K562 (cell line): ENCODE results near the gene BRWD1. TPM values are rescaled to one million over a fixed set of nuclear protein-coding genes. Genes with fewer than 3 reads are reported as not detected.

ENCODE experiments used
- CC2D1A ChIP-seq: fragments of 450-650 bp; IDR thresholded peaks from 2 replicates; pipeline ENCODE4 v1.6.1; 2017; ENCODE audit warnings: mild to moderate bottlenecking
- KAT8 ChIP-seq: fragments of 450-650 bp; IDR thresholded peaks from 2 replicates; pipeline ENCODE4 v1.6.1; 2016; ENCODE audit warnings: low read depth, mild to moderate bottlenecking
- MEF2A ChIP-seq: IDR thresholded peaks from 2 replicates; pipeline ENCODE4 v1.6.1; 2011; ENCODE audit warnings: low read depth, mild to moderate bottlenecking, low read length, moderate library complexity; ENCODE audit not compliant: control insufficient read depth
- MTA2 ChIP-seq: fragments of 450-650 bp; IDR thresholded peaks from 2 replicates; pipeline ENCODE4 v1.6.1; 2016; ENCODE audit warnings: low read depth
- NONO ChIP-seq, 2 experiments: fragments of 200-400 bp in 1 of 2; fragments of 450-650 bp in 1 of 2; formaldehyde crosslinking in 1 of 2; IDR thresholded peaks; 2 replicates each; pipeline ENCODE4 v1.6.1; 2017; ENCODE audit warnings: low read depth in 2 of 2, mild to moderate bottlenecking in 2 of 2, moderate library complexity in 2 of 2, low read length in 1 of 2
- POLR2G ChIP-seq: fragments of 200-400 bp; formaldehyde crosslinking; IDR thresholded peaks from 2 replicates; pipeline ENCODE4 v1.6.1; 2017; ENCODE audit warnings: low read depth, mild to moderate bottlenecking, antibody characterized with exemption, low read length, moderate library complexity
- SMC3 ChIP-seq: conservative IDR thresholded peaks from 2 replicates; pipeline ENCODE4 v1.6.1; 2011; ENCODE audit warnings: low read depth, low read length, improper control_type of control experiment; ENCODE audit not compliant: insufficient read depth
- ZNF589 ChIP-seq: fragments of 200-800 bp; sonication (Bioruptor generic); IDR thresholded peaks from 2 replicates; pipeline ENCODE4 v1.6.1; 2016; ENCODE audit warnings: low read depth, missing genetic modification characterization, missing compliant biosample characterization
- ZNF780A ChIP-seq: fragments of 250-450 bp; sonication (Bioruptor Pico); IDR thresholded peaks from 2 replicates; pipeline ENCODE4 v1.5.0; 2021; ENCODE audit warnings: mild to moderate bottlenecking
- polyA plus RNA-seq, 8 experiments: library from polyadenylated mRNA; depleted of rRNA in 4 of 8; stranded (reverse) in 5 of 8; unstranded in 3 of 8; fragments of >200 nt; fragmentation: Nextera tagmentation in 2 of 8; fragmentation: Illumina TruSeq in 1 of 8; extraction: Ambion mirVana in 2 of 8; extraction: Trizol in 1 of 8; gene quantifications; 2 replicates each; pipeline versions ENCODE4 v1.2.1 to v1.2.3, GENCODE V29; 2011 to 2014; ENCODE audit warnings: inconsistent platforms in 1 of 8, missing spikeins in 1 of 8
- total RNA-seq, 7 experiments: library from RNA; depleted of rRNA in 6 of 7; stranded (reverse); fragments of >200 nt in 6 of 7; fragmentation: Illumina TruSeq in 2 of 7; extraction: Trizol in 2 of 7; gene quantifications; 2 replicates each; pipeline versions ENCODE4 v1.2.1 to v1.2.3, GENCODE V29; 2011 to 2021; ENCODE audit warnings: low replicate concordance in 1 of 7
- TF ChIP-seq, protein P1 (sequence below): fragments of 450-650 bp; formaldehyde crosslinking; IDR thresholded peaks from 2 replicates; pipeline ENCODE4 v1.4.0; 2020; ENCODE audit warnings: mild to moderate bottlenecking, moderate library complexity
- TF ChIP-seq, protein P2 (sequence below): fragments of 450-650 bp; IDR thresholded peaks from 2 replicates; pipeline ENCODE4 v1.6.1; 2014; ENCODE audit warnings: low read depth, mild to moderate bottlenecking, moderate library complexity, borderline replicate concordance
- TF ChIP-seq, protein P3 (sequence below): sonication (generic); formaldehyde crosslinking; IDR thresholded peaks from 2 replicates; pipeline ENCODE4 v1.8.1; 2023; ENCODE audit warnings: mild to moderate bottlenecking, missing genetic modification reagents
- TF ChIP-seq, protein P4 (sequence below): fragments of 250-450 bp; sonication (Bioruptor Pico); IDR thresholded peaks from 2 replicates; pipeline ENCODE4 v1.4.0; 2020; ENCODE audit warnings: mild to moderate bottlenecking, moderate library complexity

BRWD1 gene
- total and polyA plus RNA-seq, 9 of the 15 experiments (the other 6 are each of a cell fraction or from before 2014, with no cell fraction given), result 10.1 to 60.2 (median 34.1) TPM

DNA sequence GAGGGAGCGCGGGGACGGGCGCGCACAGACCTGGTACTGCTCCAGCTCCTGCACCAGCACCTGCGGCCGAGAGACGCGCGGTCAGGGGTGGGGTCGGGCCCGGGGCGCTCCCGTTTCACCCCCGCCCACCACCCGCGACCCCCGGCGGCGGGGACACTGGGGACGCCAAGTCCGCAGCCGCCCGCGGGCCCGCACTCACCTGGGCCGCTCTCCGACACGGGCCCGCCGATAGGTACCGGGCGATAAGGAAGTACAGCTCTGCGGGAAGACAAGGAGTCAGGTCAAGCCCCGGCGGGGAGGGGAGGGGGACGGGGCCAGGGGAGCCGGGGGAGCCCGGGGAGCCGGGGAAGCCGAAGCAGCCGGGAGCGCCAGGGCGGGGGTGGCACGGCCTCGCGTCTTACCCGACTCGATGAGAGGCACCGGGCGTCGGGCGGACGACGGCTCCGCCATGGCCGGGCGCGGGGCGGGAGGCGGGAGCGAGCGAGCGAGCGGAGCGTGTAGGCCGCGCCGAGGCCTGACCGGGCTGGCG is 326 bp downstream of the BRWD1 start (continued):
- TF ChIP-seq, protein P1, sequence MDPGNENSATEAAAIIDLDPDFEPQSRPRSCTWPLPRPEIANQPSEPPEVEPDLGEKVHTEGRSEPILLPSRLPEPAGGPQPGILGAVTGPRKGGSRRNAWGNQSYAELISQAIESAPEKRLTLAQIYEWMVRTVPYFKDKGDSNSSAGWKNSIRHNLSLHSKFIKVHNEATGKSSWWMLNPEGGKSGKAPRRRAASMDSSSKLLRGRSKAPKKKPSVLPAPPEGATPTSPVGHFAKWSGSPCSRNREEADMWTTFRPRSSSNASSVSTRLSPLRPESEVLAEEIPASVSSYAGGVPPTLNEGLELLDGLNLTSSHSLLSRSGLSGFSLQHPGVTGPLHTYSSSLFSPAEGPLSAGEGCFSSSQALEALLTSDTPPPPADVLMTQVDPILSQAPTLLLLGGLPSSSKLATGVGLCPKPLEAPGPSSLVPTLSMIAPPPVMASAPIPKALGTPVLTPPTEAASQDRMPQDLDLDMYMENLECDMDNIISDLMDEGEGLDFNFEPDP, result no peak
- TF ChIP-seq NONO (IDR thresholded peaks at IDR 0.05; ENCODE audit: low read depth in 2 of 2, low read length in 1 of 2), result peak in 1 of 2 experiments; percentile 34; a peak in 1 of 4 replicates
- TF ChIP-seq, protein P2, sequence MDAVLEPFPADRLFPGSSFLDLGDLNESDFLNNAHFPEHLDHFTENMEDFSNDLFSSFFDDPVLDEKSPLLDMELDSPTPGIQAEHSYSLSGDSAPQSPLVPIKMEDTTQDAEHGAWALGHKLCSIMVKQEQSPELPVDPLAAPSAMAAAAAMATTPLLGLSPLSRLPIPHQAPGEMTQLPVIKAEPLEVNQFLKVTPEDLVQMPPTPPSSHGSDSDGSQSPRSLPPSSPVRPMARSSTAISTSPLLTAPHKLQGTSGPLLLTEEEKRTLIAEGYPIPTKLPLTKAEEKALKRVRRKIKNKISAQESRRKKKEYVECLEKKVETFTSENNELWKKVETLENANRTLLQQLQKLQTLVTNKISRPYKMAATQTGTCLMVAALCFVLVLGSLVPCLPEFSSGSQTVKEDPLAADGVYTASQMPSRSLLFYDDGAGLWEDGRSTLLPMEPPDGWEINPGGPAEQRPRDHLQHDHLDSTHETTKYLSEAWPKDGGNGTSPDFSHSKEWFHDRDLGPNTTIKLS, result no peak
- no peak for TF ChIP-seq MTA2
- TF ChIP-seq CC2D1A, result no peak
- TF ChIP-seq, protein P3, sequence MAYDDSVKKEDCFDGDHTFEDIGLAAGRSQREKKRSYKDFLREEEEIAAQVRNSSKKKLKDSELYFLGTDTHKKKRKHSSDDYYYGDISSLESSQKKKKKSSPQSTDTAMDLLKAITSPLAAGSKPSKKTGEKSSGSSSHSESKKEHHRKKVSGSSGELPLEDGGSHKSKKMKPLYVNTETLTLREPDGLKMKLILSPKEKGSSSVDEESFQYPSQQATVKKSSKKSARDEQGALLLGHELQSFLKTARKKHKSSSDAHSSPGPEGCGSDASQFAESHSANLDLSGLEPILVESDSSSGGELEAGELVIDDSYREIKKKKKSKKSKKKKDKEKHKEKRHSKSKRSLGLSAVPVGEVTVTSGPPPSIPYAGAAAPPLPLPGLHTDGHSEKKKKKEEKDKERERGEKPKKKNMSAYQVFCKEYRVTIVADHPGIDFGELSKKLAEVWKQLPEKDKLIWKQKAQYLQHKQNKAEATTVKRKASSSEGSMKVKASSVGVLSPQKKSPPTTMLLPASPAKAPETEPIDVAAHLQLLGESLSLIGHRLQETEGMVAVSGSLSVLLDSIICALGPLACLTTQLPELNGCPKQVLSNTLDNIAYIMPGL, result 0 out of 2 replicates have a peak, but pooled peaks have one; percentile 42
- no peak for TF ChIP-seq ZNF589 (CRISPR knock-in tag)
- TF ChIP-seq, protein P4, sequence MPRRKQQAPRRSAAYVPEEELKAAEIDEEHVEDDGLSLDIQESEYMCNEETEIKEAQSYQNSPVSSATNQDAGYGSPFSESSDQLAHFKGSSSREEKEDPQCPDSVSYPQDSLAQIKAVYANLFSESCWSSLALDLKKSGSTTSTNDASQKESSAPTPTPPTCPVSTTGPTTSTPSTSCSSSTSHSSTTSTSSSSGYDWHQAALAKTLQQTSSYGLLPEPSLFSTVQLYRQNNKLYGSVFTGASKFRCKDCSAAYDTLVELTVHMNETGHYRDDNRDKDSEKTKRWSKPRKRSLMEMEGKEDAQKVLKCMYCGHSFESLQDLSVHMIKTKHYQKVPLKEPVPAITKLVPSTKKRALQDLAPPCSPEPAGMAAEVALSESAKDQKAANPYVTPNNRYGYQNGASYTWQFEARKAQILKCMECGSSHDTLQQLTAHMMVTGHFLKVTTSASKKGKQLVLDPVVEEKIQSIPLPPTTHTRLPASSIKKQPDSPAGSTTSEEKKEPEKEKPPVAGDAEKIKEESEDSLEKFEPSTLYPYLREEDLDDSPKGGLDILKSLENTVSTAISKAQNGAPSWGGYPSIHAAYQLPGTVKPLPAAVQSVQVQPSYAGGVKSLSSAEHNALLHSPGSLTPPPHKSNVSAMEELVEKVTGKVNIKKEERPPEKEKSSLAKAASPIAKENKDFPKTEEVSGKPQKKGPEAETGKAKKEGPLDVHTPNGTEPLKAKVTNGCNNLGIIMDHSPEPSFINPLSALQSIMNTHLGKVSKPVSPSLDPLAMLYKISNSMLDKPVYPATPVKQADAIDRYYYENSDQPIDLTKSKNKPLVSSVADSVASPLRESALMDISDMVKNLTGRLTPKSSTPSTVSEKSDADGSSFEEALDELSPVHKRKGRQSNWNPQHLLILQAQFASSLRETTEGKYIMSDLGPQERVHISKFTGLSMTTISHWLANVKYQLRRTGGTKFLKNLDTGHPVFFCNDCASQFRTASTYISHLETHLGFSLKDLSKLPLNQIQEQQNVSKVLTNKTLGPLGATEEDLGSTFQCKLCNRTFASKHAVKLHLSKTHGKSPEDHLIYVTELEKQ (CRISPR knock-in tag), result no peak
- TF ChIP-seq SMC3, result no peak
- no peak for TF ChIP-seq KAT8
- TF ChIP-seq MEF2A, result no peak
- no peak for TF ChIP-seq ZNF780A (CRISPR knock-in tag)
- no peak; the same call in 1 of the 2 replicates for TF ChIP-seq POLR2G
